Aorta (tissue), 5 donors: ENCODE results near the gene TNFAIP8L1. TPM values are rescaled to one million over a fixed set of nuclear protein-coding genes. Genes with fewer than 3 reads are reported as not detected.

Source experiments
- ATAC-seq: fragments of 200-7000 bp; cut with Tn5 transposase; one replicate; pipeline ENCODE4 v1.9.1; 2022; ENCODE audit warnings: moderate library complexity; ENCODE audit not compliant: low FRiP score
- DNase-seq, 2 donors: peaks; one replicate each; pipeline ENCODE4 v3.0.0-alpha.2; 2020
- H3K27ac ChIP-seq, 2 donors: one replicate each; pipeline ENCODE4 v1.5.1; 2013; ENCODE audit warnings: low read length in 2 of 2, mild to moderate bottlenecking in 2 of 2, moderate library complexity in 2 of 2, control low read depth in 1 of 2, inconsistent platforms in 1 of 2, low read depth in 1 of 2
- H3K27me3 ChIP-seq, 2 donors: one replicate each; pipeline ENCODE4 v1.6.1; 2013; ENCODE audit warnings: control low read depth in 1 of 2, low read length in 1 of 2, mild to moderate bottlenecking in 1 of 2, moderate library complexity in 1 of 2; ENCODE audit not compliant: insufficient read depth in 2 of 2, control insufficient read depth in 1 of 2
- H3K36me3 ChIP-seq, 2 donors: one replicate each; pipeline ENCODE4 v1.6.1; 2013; ENCODE audit warnings: control low read depth in 1 of 2, low read length in 1 of 2, mild to moderate bottlenecking in 1 of 2; ENCODE audit not compliant: insufficient read depth in 2 of 2, control insufficient read depth in 1 of 2
- H3K4me1 ChIP-seq, 2 donors: one replicate each; pipeline ENCODE4 v1.6.1; 2013; ENCODE audit warnings: low read length in 2 of 2, control low read depth in 1 of 2, mild to moderate bottlenecking in 1 of 2, moderate library complexity in 1 of 2; ENCODE audit not compliant: insufficient read depth in 2 of 2, control insufficient read depth in 1 of 2
- H3K4me3 ChIP-seq, 2 donors: one replicate each; pipeline ENCODE4 v1.5.1; 2013; ENCODE audit warnings: low read length in 2 of 2, control low read depth in 1 of 2, mild to moderate bottlenecking in 1 of 2
- H3K9me3 ChIP-seq: one replicate; pipeline ENCODE4 v1.6.1; 2013; ENCODE audit warnings: mild to moderate bottlenecking, low read length; ENCODE audit not compliant: control insufficient read depth
- WGBS, 2 donors: extraction: QIAGEN DNeasy Blood & Tissue Kit; methylation state at CpG; one replicate each; pipeline ENCODE4 v1.1.7; 2013; 5-methylcytosine and 5-hydroxymethylcytosine counted together
- intact Hi-C, 2 donors: fragments of 100-400 bp; cut with DNase I; formaldehyde crosslinking; loops; one replicate each; pipeline versions ENCODE4 v1.14.2 to v1.15.0; 2022
- polyA plus RNA-seq, 2 donors: library from polyadenylated mRNA; stranded (reverse); fragments of 200-250 nt; gene quantifications; one replicate each; pipeline ENCODE4 v1.2.3, GENCODE V29; 2013
- total RNA-seq, 2 donors: library from RNA; stranded (reverse); fragmentation: NEBNext Ultra II Directional; extraction: Animal tissue kit (Norgen Biotek cat#: 25700); gene quantifications; one replicate each; pipeline ENCODE4 v1.2.1, GENCODE V29; 2021
- donor health status: healthy with polysubstance abuse.
- donor health status: Bipolar disorder and iron deficiency.
- donor health status: DM: no; HTN: no; CAD: no.
- donor health status: DM: no; HTN: no; CAD: no.
- donor health status: DM: yes; HTN: yes; CAD: no.

The TNFAIP8L1 gene
- total and polyA plus RNA-seq, 4 donors = 1.6 to 13.5 (median 4.6) TPM

DNA sequence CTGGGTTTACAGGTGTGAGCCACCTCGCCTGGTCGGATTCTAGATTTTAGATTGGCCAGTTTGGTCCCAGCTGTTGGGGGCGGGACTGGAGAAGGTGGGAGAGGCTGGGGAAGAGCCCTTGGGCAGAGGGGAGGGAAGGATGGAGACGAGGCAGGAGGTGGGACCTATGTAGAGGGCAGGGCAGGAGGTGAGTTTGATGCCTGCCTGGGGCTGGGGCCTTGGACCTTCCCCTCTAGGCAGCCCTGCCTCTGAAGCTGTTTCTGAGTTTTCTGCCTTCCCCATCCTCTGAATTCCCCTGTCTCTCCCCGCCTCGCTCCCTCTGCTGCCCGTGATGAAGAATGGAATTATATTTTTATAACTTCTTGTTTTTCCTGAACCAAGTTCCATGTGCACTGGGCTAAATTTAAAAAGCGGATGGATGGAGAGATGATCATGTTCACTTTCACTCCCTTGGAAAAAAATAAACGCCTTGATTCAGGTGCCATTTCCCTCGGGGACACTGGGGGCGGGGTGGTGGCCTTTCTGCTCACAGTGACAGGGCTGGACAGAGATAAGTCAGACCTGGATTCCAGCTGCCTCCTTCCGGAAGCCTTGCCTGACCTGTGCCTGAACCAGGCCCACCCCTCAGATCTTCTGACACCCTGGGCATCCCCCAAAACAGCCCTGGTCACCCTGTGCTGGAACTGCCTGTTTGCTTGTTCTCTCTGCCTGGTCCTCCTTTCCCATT, 16.5 kb upstream of the TNFAIP8L1 start:
- Histone ChIP-seq H3K9me3 (peaks cover 1% of the 10 kb centered on the region), H3K27me3 (no peaks in the 10 kb centered on the region), H3K4me3 (no peak overlapping the region), H3K36me3 (no peaks in the 10 kb centered on the region), H3K27ac (no peak overlapping the region), H3K4me1 (no peaks in the 10 kb centered on the region)
- intact Hi-C loops = no loop called here
- 17 to 20% methylated on average over 12 of the region's 12 CpGs for WGBS, 2 donors
- ATAC-seq = no peak
- DNase-seq = no peak

DNA sequence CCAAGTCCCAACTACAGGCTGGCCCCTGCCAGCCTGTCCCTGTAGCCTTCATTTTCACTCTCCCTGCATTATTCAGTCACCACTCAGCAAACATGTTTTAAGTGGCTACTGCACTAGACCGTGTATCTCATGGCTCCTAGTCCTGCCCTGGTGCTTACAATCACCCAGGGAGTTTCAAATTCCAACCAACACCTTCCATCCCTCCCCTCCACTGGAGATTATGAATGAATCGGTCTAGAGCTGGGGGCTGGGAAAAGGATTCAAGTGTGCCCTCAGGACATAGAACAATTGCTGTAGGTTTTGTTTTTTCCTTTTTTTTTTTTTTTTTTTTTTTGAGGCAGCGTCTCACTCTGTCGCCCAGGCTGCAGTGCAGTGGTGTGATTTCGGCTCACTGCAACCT, 15.0 kb upstream of the TNFAIP8L1 start:
- 70 to 76% methylated on average over 5 of the region's 5 CpGs for WGBS, 2 donors
- H3K36me3 ChIP-seq = no peaks in the 10 kb centered on the region
- no peaks in the 10 kb centered on the region for H3K27me3 ChIP-seq
- no peak overlapping the region for H3K4me3 ChIP-seq
- ATAC-seq (no peak), DNase-seq (no peak)
- no peak overlapping the region for H3K27ac ChIP-seq
- intact Hi-C loops = no loop called here
- peaks cover 1% of the 10 kb centered on the region for H3K9me3 ChIP-seq
- no peaks in the 10 kb centered on the region for H3K4me1 ChIP-seq

- H3K4me3 ChIP-seq = no peak overlapping the region
- H3K27me3 ChIP-seq = no peaks in the 10 kb centered on the region
- H3K36me3 ChIP-seq = no peaks in the 10 kb centered on the region
- no peaks in the 10 kb centered on the region for H3K4me1 ChIP-seq
- no peak for DNase-seq
- H3K27ac ChIP-seq = no peak overlapping the region
- no peak for ATAC-seq
- 51 to 61% methylated on average over 6 of the region's 6 CpGs for WGBS, 2 donors
- intact Hi-C loops = no loop called here
- H3K9me3 ChIP-seq = peaks cover 1% of the 10 kb centered on the region
These were observed 14.5 kb upstream of the TNFAIP8L1 start for GRCh38 chr19:4624733-4625362.

GRCh38 chr19:4633140-4633967, 6.0 kb upstream of the TNFAIP8L1 start:
- 45 to 46% methylated on average over 14 of the region's 14 CpGs for WGBS, 2 donors
- Histone ChIP-seq H3K9me3 (no peaks in the 10 kb centered on the region), H3K4me3 (no peak overlapping the region), H3K36me3 (no peaks in the 10 kb centered on the region), H3K4me1 (no peaks in the 10 kb centered on the region), H3K27ac (no peak overlapping the region), H3K27me3 (no peaks in the 10 kb centered on the region)
- ATAC-seq = peak; percentile 75
- intact Hi-C loops = no loop called here
- peak; percentile 83 for DNase-seq

GRCh38 chr19:4635754-4636116, 3.6 kb upstream of the TNFAIP8L1 start:
- ATAC-seq = no peak
- H3K27ac ChIP-seq = no peak overlapping the region
- 15 to 16% methylated on average over 13 of the region's 13 CpGs for WGBS, 2 donors

GRCh38 chr19:4636151-4636717, 3.1 kb upstream of the TNFAIP8L1 start:
- H3K36me3 ChIP-seq = no peaks in the 10 kb centered on the region
- WGBS, 2 donors = 0 to 1% methylated on average over 39 to 43 of the region's 43 CpGs
- intact Hi-C loops = loop anchor here (1.0 to 5.0 kb wide), 2 partner anchors 60 to 79 kb away; partner anchors contain the start of gene SEMA6B (in 2 of the 2)
- no peak overlapping the region for H3K27ac ChIP-seq
- DNase-seq (peak; percentile 75 to 89), ATAC-seq (peak; percentile 76)
- H3K27me3 ChIP-seq = no peaks in the 10 kb centered on the region
- H3K9me3 ChIP-seq = no peaks in the 10 kb centered on the region
- peak overlapping the region in 1 of 2 donors; percentile 51 for H3K4me3 ChIP-seq
- no peaks in the 10 kb centered on the region for H3K4me1 ChIP-seq

More at GRCh38 chr19:4635754-4636116, 3.6 kb upstream of the TNFAIP8L1 start:
- H3K27me3 ChIP-seq = no peaks in the 10 kb centered on the region
- no peaks in the 10 kb centered on the region for H3K4me1 ChIP-seq
- H3K4me3 ChIP-seq = peak overlapping the region in 1 of 2 donors; percentile 51
- no peaks in the 10 kb centered on the region for H3K36me3 ChIP-seq
- H3K9me3 ChIP-seq = no peaks in the 10 kb centered on the region
- intact Hi-C loops = loop anchor here (1.0 to 5.0 kb wide), 2 partner anchors 59 to 78 kb away; partner anchors contain the start of gene SEMA6B (in 2 of the 2)
- DNase-seq = no peak

DNA sequence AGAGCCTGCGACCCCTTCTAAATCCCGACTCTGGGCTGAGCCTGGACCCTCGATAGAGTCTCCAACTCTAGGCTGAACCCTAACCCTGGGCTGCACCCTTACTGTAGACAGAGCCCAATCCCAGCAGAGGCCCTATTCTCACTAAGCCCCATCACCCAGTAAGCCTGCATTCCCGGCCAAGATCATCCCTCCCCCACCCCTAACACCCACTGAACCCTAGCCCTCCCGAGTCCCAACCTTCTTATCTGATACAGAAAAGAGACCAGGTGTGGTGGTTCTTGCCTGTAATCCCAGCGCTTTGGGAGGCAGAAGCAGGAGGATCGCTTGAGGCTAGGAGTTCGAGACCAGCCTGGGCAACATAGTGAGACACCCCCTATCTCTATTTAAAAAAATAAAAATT, 2.6 kb upstream of the TNFAIP8L1 start:
- intact Hi-C loops = loop anchor here (1.0 to 5.0 kb wide), 2 partner anchors 60 to 79 kb away; partner anchors contain the start of gene SEMA6B (in 2 of the 2)
- Histone ChIP-seq H3K27me3 (no peaks in the 10 kb centered on the region), H3K4me3 (no peak overlapping the region), H3K4me1 (no peaks in the 10 kb centered on the region), H3K36me3 (no peaks in the 10 kb centered on the region), H3K9me3 (no peaks in the 10 kb centered on the region), H3K27ac (no peak overlapping the region)
- DNase-seq (no peak), ATAC-seq (no peak)
- 55 to 56% methylated on average over 8 of the region's 8 CpGs for WGBS, 2 donors

GRCh38 chr19:4638317-4638716, 999 bp upstream of the TNFAIP8L1 start:
- Histone ChIP-seq H3K36me3 (no peaks in the 10 kb centered on the region), H3K4me1 (no peaks in the 10 kb centered on the region), H3K27me3 (no peaks in the 10 kb centered on the region), H3K9me3 (no peaks in the 10 kb centered on the region), H3K27ac (no peak overlapping the region), H3K4me3 (no peak overlapping the region)
- ATAC-seq (no peak), DNase-seq (no peak)
- intact Hi-C loops = loop anchor here (5.0 kb wide), 1 partner anchor 81 kb away; the partner anchor contains the start of gene SEMA6B (in 2 of the 2)
- WGBS, 2 donors = 83 to 85% methylated on average over 11 of the region's 11 CpGs
